Subcutaneous adipose tissue (tissue), 4 donors: ENCODE measurements around the gene PLAGL1. TPM values are rescaled to one million over a fixed set of nuclear protein-coding genes. Genes with fewer than 3 reads are reported as not detected.

Experiments
- CTCF ChIP-seq: fragments of 450-650 bp; IDR thresholded peaks from one replicate; pipeline ENCODE4 v1.5.1; 2016; ENCODE audit warnings: low read depth, mild to moderate bottlenecking, control low read depth, antibody characterized with exemption, moderate library complexity
- total RNA-seq, 4 donors: library from RNA; depleted of rRNA; stranded (reverse); fragments of >200 nt; gene quantifications; one replicate each; pipeline ENCODE4 v1.1.0, GENCODE V29; 2016

Gene PLAGL1
- total RNA-seq: 10 to 100 TPM; 26.0 to 59.7 (median 41.1) TPM

DNA sequence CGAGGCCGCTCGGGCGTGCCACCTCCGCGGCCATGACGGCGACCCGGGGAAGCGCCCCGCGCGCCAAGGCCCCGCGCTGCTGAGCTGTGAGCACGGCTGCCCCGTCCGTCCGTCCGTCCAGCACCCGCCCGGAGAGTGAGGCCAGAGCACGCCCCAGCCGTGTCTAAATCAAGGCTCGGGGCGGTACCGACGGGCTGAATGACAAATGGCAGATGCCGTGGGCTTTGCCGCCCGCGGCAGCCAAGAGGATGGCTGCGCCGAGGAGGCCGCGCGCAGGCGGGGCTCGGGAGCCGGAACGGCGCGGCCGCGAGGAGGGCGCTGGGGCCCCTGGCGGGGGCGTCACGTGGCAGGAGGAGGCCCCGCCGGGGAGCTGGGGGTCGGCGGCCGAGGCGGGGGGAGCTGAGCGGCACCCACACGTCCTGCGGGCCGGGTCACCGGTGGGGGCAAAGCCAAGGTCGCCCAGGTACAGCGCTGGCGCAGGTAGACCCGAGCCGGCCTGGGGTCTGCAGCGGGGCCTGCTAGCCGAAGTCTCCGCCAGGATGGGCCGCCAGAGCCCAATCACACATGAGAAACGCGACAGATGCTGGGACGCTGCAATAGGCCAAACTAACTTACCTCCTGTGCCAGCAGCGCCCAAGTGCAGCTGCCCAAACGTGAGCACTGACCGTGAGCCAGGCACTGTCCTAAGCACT, at the start of gene PLAGL1:
PLAGL1 (minus strand) TSS at position 140 of the 692 bp plus-strand sequence. CDS start 60,123 bp downstream, outside the sequence.
- TF ChIP-seq CTCF: no peak

GRCh38 chr6:144055121-144055931, 47.3 kb upstream of the PLAGL1 start:
- TF ChIP-seq CTCF: no peak

GRCh38 chr6:144053601-144054000, 45.5 kb upstream of the PLAGL1 start:
- no peak for TF ChIP-seq CTCF

DNA sequence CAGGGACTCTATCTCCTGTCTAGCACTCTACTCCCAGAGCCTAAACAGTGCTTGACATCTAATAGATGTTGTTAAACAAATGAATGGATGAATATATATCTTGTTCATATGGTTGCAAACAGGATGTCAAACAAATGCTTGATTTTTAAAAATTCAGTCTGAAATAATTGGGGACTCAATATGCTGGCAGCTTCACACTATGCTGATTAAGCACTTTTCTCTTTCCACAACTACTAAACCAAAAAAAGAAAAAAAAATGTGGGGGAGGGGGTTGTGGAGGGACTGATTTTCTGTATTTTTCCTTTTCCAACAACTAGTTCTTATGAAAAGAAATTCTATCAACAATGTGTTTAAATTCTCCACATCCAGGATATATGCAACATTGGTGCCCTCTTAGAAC, 44.4 kb upstream of the PLAGL1 start:
- TF ChIP-seq CTCF: no peak

- no peak for TF ChIP-seq CTCF
Measured at GRCh38 chr6:144049386-144049785, 41.3 kb upstream of the PLAGL1 start.

GRCh38 chr6:144047688-144048087, 39.6 kb upstream of the PLAGL1 start:
- no peak for TF ChIP-seq CTCF

DNA sequence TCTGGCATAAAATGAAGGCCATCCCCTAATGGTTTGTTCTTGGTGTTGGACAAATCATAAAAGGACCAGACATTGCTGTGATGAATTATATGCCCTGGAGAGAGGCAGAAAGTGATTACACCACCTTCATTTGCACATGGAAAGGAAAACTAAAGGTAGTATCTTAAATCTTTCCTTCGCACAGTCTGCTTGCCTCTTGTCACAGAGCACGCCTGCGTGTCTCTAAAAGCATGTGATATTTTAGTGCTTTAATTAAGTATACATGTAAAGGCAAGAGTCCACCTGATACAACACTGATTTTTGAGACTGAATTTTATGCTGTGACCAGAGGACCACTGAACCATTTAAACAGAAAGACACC, 28.8 kb upstream of the PLAGL1 start:
- TF ChIP-seq CTCF: no peak
